ENCODE data around the gene TCAP.
A peak's percentile ranks its signal among the peaks of the same experiment; 100 is the strongest.

The TCAP gene

GRCh38 chr17:39661744-39662541 is 3.2 kb upstream of the TCAP start:
- DNase-seq (ENCODE audit: low read depth) = no peak

GRCh38 chr17:39662551-39663339 is 2.4 kb upstream of the TCAP start:
- DNase-seq (ENCODE audit: low read depth) = no peak
- TF ChIP-seq CTCF (IDR thresholded peaks at IDR 0.05; ENCODE audit: control insufficient read depth, insufficient read depth, low read depth, low read length, missing control alignments) = no peak
- H3K4me3 ChIP-seq (ENCODE audit: control insufficient read depth, low read depth, low read length) = no peak overlapping the region

More at GRCh38 chr17:39661744-39662541, 3.2 kb upstream of the TCAP start:
- TF ChIP-seq CTCF (IDR thresholded peaks at IDR 0.05; ENCODE audit: control insufficient read depth, insufficient read depth, low read depth, low read length, missing control alignments) = no peak
- H3K4me3 ChIP-seq (ENCODE audit: control insufficient read depth, low read depth, low read length) = no peak overlapping the region

DNA sequence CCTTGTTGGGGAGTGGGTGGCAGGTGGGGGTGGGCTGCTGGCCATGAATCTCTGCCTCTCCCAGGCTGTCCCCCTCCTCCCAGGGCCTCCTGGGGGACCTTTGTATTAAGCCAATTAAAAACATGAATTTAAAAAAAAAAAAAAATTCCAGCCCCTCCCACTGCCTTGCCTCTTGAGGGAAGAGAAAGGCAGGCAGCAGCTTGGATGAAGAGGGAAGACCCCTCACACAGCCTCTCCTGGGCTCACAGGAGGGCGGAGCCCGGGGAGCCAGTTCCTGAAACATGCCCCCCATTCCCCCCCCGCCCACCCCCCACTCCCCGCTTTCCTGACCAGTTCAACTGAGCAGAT is 1.8 kb upstream of the TCAP start:
- H3K4me3 ChIP-seq (ENCODE audit: control insufficient read depth, low read depth, low read length) = no peak overlapping the region
- no peak for TF ChIP-seq CTCF (IDR thresholded peaks at IDR 0.05; ENCODE audit: control insufficient read depth, insufficient read depth, low read depth, low read length, missing control alignments)
- DNase-seq (ENCODE audit: low read depth) = no peak

DNA sequence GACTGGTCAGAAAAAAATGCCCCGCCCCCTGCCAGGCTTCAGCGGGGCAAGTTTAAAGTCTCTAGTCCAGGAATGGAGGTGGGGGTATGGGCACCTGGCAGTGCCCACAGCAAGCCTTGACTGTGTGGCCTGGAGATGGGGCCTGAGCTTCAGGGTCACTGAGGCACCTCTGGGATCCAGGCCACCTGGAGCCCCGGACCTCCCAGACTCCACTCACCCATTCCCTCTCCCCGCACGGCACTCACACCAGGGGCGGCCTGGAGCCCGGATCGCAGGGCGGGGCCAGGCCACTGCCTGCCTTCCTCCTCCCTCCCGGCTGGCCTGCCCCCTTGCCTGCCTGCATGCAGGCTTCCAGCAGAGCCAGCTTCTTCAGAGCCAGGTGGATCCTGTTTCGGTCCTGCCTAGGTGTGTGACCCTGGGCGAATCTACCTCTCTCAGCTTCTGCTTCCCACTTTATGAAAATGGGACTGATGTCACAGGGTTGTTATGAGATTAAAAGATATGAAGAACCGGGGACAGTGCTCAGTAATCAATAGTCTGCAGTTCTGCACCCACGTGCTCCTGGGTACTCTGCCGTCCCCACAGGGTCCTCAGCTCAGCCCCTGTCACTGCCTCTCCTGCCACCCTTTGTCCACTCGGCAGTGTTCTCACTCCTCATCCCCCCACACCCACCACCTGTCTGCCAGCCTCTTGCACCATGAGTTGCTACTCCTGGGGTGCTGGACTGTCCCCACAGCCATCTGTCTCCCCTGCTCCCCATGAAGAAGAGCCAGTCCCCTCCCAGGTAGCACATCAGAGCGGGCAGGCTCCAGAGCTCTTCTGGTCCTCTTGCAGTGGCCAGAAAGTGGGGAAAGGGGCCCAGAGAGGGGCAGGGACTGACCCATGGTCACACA is 1.2 kb upstream of the TCAP start:
- no peak for DNase-seq (ENCODE audit: low read depth)
- no peak overlapping the region for H3K4me3 ChIP-seq (ENCODE audit: control insufficient read depth, low read depth, low read length)
- TF ChIP-seq CTCF (IDR thresholded peaks at IDR 0.05; ENCODE audit: control insufficient read depth, insufficient read depth, low read depth, low read length, missing control alignments) = no peak

DNA sequence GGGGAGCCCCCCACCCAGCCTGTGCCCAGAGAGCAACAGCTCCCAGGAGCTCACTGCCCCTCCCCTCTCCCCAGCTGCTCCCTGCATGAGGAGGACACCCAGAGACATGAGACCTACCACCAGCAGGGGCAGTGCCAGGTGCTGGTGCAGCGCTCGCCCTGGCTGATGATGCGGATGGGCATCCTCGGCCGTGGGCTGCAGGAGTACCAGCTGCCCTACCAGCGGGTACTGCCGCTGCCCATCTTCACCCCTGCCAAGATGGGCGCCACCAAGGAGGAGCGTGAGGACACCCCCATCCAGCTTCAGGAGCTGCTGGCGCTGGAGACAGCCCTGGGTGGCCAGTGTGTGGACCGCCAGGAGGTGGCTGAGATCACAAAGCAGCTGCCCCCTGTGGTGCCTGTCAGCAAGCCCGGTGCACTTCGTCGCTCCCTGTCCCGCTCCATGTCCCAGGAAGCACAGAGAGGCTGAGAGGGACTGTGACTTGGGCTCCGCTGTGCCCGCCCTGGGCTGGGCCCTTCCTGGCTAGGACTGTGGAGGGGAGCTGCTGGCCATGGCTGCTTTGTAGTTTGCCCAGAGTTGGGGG is 584 bp downstream of the TCAP start:
- no peak for DNase-seq (ENCODE audit: low read depth)
- peak; percentile 23 for TF ChIP-seq CTCF (IDR thresholded peaks at IDR 0.05; ENCODE audit: control insufficient read depth, insufficient read depth, low read depth, low read length, missing control alignments)
- no peak overlapping the region for H3K4me3 ChIP-seq (ENCODE audit: control insufficient read depth, low read depth, low read length)

DNA sequence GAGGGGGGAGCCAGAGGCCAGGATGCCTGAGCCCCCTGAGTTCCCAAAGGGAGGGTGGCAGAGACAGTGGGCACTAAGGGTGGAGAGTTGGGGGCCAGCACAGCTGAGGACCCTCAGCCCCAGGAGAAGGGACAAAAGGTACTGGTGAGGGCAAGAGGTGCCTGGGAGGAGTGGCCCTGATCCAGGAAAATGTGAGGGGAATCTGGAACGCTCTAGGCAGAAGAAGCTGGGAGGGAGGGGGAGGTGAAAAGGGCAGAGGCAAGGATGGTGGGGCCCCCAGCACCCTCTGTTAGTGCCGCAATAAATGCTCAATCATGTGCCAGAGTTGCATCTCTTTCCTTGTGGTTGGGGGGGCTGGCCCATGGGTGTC is 1.1 kb downstream of the TCAP start:
- TF ChIP-seq CTCF (IDR thresholded peaks at IDR 0.05; ENCODE audit: control insufficient read depth, insufficient read depth, low read depth, low read length, missing control alignments) = no peak
- no peak for DNase-seq (ENCODE audit: low read depth)
- no peak overlapping the region for H3K4me3 ChIP-seq (ENCODE audit: control insufficient read depth, low read depth, low read length)
